Loucy (cell line): ENCODE measurements around the gene TMEM134.

ENCODE experiments used
- H2AFZ ChIP-seq: fragments of 200-600 bp; sonication (generic); 2 replicates; pipeline ENCODE4 v1.6.0; 2016; ENCODE audit warnings: antibody characterized with exemption, mild to moderate bottlenecking, low read length, moderate library complexity
- H3F3A ChIP-seq: fragments of 200-600 bp; 2 replicates; pipeline ENCODE4 v1.6.0; 2016; ENCODE audit warnings: antibody characterized with exemption, low read depth, mild to moderate bottlenecking
- H3K27me3 ChIP-seq: fragments of 200-600 bp; sonication (generic); 2 replicates; pipeline ENCODE4 v1.6.1; 2014; ENCODE audit warnings: low read length, mild to moderate bottlenecking; ENCODE audit not compliant: insufficient read depth, poor library complexity, severe bottlenecking
- H3K36me3 ChIP-seq: fragments of 200-600 bp; sonication (generic); 2 replicates; pipeline ENCODE4 v1.6.1; 2016; ENCODE audit warnings: low read length; ENCODE audit not compliant: insufficient read depth
- H3K4me1 ChIP-seq: fragments of 200-600 bp; sonication (generic); 2 replicates; pipeline ENCODE4 v1.5.1; 2014; ENCODE audit warnings: low read length, mild to moderate bottlenecking; ENCODE audit not compliant: insufficient read depth, poor library complexity, severe bottlenecking
- H3K4me2 ChIP-seq: fragments of 200-600 bp; sonication (generic); 2 replicates; pipeline ENCODE4 v1.6.0; 2014; ENCODE audit warnings: antibody characterized with exemption, low read length, low read depth, mild to moderate bottlenecking; ENCODE audit not compliant: poor library complexity, severe bottlenecking
- H3K4me3 ChIP-seq: fragments of 200-600 bp; sonication (generic); 2 replicates; pipeline ENCODE4 v1.5.1; 2014; ENCODE audit warnings: low read length, mild to moderate bottlenecking, mixed read lengths; ENCODE audit not compliant: poor library complexity, severe bottlenecking
- H3K79me2 ChIP-seq: fragments of 200-600 bp; sonication (generic); 2 replicates; pipeline ENCODE4 v1.6.1; 2014; ENCODE audit warnings: low read length; ENCODE audit not compliant: insufficient read depth
- H3K9ac ChIP-seq: fragments of 200-600 bp; sonication (generic); 2 replicates; pipeline ENCODE4 v1.6.0; 2014; ENCODE audit warnings: mild to moderate bottlenecking, low read depth, low read length, moderate library complexity; ENCODE audit not compliant: poor library complexity, severe bottlenecking
- H3K9me2 ChIP-seq: fragments of 200-600 bp; sonication (generic); replicated peaks from 2 replicates; pipeline ENCODE4 v1.6.1; 2016; ENCODE audit warnings: low read depth, low read length, mixed read lengths
- H3K9me3 ChIP-seq: fragments of 200-600 bp; sonication (generic); 2 replicates; pipeline ENCODE4 v1.6.1; 2014; ENCODE audit warnings: mild to moderate bottlenecking, antibody characterized with exemption, low read length, low read depth; ENCODE audit not compliant: insufficient read depth
- H4K20me1 ChIP-seq: fragments of 200-600 bp; sonication (generic); 2 replicates; pipeline ENCODE4 v1.6.0; 2014; ENCODE audit warnings: antibody characterized with exemption, low read length, mild to moderate bottlenecking; ENCODE audit not compliant: insufficient read depth, poor library complexity, severe bottlenecking
- EZH2phosphoT487 ChIP-seq: fragments of 200-600 bp; IDR thresholded peaks from 2 replicates; pipeline ENCODE4 v1.6.1; 2018; ENCODE audit warnings: antibody characterized with exemption, mild to moderate bottlenecking, moderate library complexity, borderline replicate concordance
- TF ChIP-seq, protein P1 (sequence below): fragments of 200-600 bp; sonication (generic); conservative IDR thresholded peaks from 2 replicates; pipeline ENCODE4 v1.5.1; 2014; ENCODE audit warnings: mild to moderate bottlenecking, antibody characterized with exemption, low read length

TMEM134 gene

DNA sequence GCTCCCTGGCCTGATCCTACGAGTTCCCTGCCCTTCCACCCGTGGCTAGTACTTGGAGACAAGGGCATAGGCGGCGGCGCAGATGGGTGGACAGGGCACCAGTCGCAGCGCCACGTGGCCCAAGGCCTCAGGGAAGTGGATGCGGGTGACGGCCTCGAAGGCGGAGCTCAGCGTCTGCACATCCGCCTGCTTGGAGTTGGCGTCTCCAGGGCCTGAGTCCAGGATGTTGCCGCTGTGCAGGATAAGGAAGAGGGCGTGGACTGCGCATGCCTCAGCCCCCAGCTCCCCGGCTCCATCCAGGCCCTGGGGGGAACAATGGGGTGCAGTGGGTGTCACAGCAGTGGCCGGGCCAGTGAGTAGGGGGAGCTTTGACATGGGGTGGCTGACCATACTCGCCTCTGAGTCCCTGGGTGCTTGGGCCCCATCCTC lies 29.5 kb upstream of the TMEM134 start:
- H3K4me2 ChIP-seq = no peak overlapping the region
- no peaks in the 10 kb centered on the region for H3K27me3 ChIP-seq
- peaks cover 17% of the 10 kb centered on the region for H3K4me1 ChIP-seq

DNA sequence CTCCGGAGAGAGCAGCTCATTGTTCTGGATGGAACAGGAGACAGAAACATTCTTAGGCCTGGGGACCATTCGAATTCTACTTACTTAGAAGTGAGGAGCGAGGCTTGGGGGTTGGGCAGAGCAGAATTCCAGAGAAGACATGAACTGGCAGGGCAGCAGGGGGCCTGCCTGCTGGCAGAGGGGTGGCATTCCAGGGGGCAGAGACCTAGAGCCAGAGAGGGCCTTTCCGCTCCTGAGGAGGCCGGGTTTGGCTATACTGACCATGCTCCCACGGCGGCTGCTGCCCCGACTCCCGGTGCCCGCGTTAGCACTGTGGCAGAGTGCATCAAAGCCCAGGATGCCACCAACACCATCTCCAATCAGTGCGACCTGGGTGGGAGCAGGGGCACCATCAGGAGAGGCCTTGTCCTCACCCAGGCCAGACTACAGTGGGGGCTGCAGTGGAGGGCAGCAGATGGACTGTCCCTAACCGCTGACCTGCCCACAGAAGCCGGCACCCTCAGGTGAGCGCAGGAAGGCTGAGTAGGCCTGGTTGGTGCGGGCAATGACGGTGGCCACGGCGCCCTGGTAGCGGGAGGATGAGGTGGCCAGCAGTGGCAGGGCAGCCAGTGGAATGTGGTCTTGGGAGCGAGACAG lies 28.7 kb upstream of the TMEM134 start:
- Histone ChIP-seq H2AFZ (no peak overlapping the region), H3F3A (no peaks in the 10 kb centered on the region), H3K79me2 (peaks cover 4% of the 10 kb centered on the region; the same call in 1 of the 2 replicates), H3K4me1 (peaks cover 14% of the 10 kb centered on the region), H3K4me3 (no peak overlapping the region), H3K9me2 (no peaks in the 10 kb centered on the region), H3K36me3 (peaks cover 4% of the 10 kb centered on the region; the same call in 1 of the 2 replicates), H4K20me1 (no peaks in the 10 kb centered on the region), H3K4me2 (no peak overlapping the region), H3K9me3 (no peaks in the 10 kb centered on the region), H3K27me3 (no peaks in the 10 kb centered on the region), H3K9ac (no peak overlapping the region)
- TF ChIP-seq, protein P1, sequence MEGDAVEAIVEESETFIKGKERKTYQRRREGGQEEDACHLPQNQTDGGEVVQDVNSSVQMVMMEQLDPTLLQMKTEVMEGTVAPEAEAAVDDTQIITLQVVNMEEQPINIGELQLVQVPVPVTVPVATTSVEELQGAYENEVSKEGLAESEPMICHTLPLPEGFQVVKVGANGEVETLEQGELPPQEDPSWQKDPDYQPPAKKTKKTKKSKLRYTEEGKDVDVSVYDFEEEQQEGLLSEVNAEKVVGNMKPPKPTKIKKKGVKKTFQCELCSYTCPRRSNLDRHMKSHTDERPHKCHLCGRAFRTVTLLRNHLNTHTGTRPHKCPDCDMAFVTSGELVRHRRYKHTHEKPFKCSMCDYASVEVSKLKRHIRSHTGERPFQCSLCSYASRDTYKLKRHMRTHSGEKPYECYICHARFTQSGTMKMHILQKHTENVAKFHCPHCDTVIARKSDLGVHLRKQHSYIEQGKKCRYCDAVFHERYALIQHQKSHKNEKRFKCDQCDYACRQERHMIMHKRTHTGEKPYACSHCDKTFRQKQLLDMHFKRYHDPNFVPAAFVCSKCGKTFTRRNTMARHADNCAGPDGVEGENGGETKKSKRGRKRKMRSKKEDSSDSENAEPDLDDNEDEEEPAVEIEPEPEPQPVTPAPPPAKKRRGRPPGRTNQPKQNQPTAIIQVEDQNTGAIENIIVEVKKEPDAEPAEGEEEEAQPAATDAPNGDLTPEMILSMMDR = no peak
- TF ChIP-seq EZH2phosphoT487 = no peak

More for the DNA sequence above, 29.5 kb upstream of the TMEM134 start:
- no peak overlapping the region for H3K9ac ChIP-seq
- no peaks in the 10 kb centered on the region for H3K9me2 ChIP-seq
- H3K4me3 ChIP-seq = no peak overlapping the region
- H4K20me1 ChIP-seq = peaks cover 5% of the 10 kb centered on the region
- H3F3A ChIP-seq = no peaks in the 10 kb centered on the region
- TF ChIP-seq, protein P1 = no peak
- no peak for TF ChIP-seq EZH2phosphoT487
- no peaks in the 10 kb centered on the region for H3K9me3 ChIP-seq
- H3K79me2 ChIP-seq = peaks cover 12% of the 10 kb centered on the region
- no peak overlapping the region for H2AFZ ChIP-seq
- peaks cover 4% of the 10 kb centered on the region; the same call in 1 of the 2 replicates for H3K36me3 ChIP-seq

DNA sequence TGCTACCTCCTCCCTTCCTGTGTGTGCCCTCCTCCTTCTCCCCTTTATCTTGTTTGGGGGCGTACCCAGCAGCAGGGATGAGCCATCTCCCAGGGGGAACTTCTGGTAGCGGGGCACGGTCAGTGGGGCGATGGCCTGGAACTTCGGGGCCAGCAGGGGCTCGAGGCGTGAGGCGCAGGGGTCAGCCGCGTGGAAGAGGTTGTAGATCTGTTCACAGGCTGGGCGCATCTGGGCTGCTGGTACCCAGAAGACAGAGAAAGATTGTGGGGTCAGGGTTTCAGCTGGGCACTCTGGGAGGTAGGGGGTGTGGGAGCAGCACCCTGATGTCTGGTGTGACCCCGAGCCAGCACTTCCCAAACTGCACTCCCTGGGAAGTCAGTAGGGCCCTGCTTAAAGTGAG lies 27.1 kb upstream of the TMEM134 start:
- Histone ChIP-seq H3K79me2 (no peaks in the 10 kb centered on the region), H3K36me3 (peaks cover 12% of the 10 kb centered on the region; the same call in 1 of the 2 replicates), H3K4me1 (peaks cover 12% of the 10 kb centered on the region), H3K4me2 (no peak overlapping the region), H3K4me3 (no peak overlapping the region), H3K27me3 (no peaks in the 10 kb centered on the region), H3K9me2 (no peaks in the 10 kb centered on the region), H2AFZ (no peak overlapping the region), H3K9ac (no peak overlapping the region), H3F3A (no peaks in the 10 kb centered on the region), H3K9me3 (no peaks in the 10 kb centered on the region), H4K20me1 (no peaks in the 10 kb centered on the region)
- TF ChIP-seq, protein P1 = no peak
- no peak for TF ChIP-seq EZH2phosphoT487
